IPS-11a (cell line): Measurements from ENCODE around the gene ZCCHC9.
"Not testable (repeated sequence)": the region's sequence is repeated elsewhere in the genome, so short reads cannot be mapped to it uniquely, and the experiment has no call there.

Experiments used
- H3K4me3 ChIP-seq: one replicate; pipeline ENCODE4 v1.5.1; 2013; ENCODE audit warnings: low read depth, low read length, control low read depth

ZCCHC9 gene

DNA sequence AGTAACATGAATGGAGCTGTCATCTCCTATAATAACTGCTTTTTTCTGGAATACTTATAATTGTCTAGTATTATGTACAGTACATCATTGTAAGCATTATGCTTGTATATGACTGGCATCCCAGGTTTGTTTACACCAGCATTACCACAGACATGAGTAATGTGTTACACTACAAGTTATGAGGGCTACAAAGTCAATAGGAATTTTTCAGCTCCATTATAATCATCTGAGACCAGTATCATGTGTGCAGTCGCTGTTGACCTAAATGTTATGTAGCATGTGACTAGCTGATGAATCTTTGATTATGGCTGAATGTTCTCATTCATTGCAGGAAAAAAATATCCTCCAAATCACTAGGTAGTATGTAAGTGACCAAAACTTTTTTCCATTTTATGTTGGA lies 2.2 kb downstream of the ZCCHC9 start:
- H3K4me3 ChIP-seq = no peak overlapping the region

- H3K4me3 ChIP-seq = no peak overlapping the region
Observed at GRCh38 chr5:81305785-81306184, 4.4 kb downstream of the ZCCHC9 start.

DNA sequence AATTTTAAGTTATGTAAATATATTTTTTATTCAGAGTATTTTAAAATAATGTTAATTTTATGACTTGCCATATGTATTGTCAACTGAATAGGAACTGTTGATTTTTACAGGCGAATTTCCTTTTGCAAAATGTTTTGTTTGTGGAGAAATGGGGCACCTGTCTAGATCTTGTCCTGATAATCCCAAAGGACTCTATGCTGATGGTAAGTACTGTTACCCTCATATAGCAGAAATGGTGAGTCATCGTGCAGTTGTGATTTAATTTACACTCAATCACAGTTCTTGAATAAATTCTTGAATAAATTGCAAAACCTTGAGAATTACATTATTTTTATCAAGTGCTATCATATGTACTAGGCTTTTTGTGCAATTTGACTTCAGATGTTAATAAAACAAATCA lies 7.4 kb downstream of the ZCCHC9 start:
- no peak overlapping the region for H3K4me3 ChIP-seq

DNA sequence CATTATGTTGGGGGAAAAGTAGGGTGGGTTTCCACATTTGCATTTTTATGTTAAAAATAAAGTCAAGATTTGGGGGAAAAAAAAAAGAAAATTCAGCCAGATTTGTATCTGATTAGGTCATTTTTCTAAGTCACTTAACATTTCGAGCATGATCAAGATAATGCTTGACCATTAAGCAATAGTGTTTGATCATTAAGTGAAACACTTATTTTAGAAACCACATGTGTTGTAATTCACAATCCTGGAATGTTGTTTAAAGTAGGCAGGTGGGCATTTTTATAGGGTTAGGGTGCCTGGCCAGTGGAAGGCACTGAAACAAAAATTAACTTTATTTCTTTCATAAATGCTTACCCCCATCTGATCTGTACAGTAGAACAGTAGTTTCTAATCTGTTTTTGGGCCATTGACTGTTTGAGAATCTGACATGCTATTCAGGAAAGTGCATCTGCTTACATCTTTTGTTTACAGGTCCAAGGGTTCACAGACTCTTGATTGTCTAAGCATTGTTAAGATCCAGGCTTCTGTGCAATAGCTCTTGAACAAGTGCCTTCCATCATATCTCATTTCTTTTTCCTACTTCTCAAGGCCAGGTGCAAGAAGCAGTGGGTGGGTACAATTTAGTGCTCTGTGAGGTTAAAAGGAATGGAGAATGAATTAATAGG lies 9.1 kb downstream of the ZCCHC9 start:
- H3K4me3 ChIP-seq = no peak overlapping the region

- H3K4me3 ChIP-seq = no peak overlapping the region
Observed at GRCh38 chr5:81313278-81313677, 11.9 kb downstream of the ZCCHC9 start.

- no peak overlapping the region for H3K4me3 ChIP-seq
Observed at GRCh38 chr5:81313686-81314085, 12.3 kb downstream of the ZCCHC9 start.

GRCh38 chr5:81314581-81314980 lies 13.2 kb downstream of the ZCCHC9 start:
- no peak overlapping the region for H3K4me3 ChIP-seq

DNA sequence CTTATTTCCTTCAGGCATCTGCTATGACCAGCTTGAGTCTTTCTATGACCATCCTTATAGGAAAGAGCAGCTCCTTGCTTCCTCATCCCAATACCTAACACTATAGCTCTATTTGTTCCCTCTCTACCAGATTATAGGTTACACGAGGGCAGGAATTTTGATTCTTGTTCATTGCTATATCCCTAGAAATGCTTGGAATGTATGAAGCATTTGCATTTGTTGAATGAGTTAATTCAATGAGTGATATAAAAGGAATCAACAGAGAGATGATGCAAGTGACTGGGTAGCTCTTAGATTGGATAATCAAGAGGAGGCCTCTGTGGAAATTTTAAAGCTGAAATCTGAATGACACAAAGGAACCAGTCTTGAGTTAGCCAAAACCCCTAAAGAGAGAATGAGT lies 13.9 kb downstream of the ZCCHC9 start:
- H3K4me3 ChIP-seq = no peak overlapping the region

- no peak overlapping the region for H3K4me3 ChIP-seq
Observed at GRCh38 chr5:81315830-81316229, 14.4 kb downstream of the ZCCHC9 start.

- H3K4me3 ChIP-seq = no peak overlapping the region
Observed at GRCh38 chr5:81316571-81316970, 15.2 kb downstream of the ZCCHC9 start.

GRCh38 chr5:81317536-81317935 lies 16.1 kb downstream of the ZCCHC9 start:
- no peak overlapping the region for H3K4me3 ChIP-seq

DNA sequence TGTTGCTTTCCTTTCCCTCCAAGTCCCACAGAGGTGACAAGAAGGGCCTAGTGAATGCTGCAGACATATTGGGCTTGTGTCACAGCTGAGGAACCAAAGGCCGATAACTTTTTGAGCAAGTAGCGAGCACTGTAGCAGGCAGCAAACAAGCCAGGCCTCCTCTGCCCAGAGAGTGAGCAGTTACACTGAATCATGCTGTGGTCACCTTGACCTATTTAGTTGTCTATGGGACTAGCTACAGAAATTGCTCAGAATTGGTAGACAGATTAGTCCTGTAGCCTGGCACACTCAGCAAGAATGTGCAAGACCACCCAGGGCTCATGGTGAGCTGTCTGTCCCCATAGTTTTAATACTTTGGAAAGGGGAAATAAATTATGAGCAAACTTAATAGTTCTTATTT lies 25.2 kb downstream of the ZCCHC9 start:
- H3K4me3 ChIP-seq = no peak overlapping the region

DNA sequence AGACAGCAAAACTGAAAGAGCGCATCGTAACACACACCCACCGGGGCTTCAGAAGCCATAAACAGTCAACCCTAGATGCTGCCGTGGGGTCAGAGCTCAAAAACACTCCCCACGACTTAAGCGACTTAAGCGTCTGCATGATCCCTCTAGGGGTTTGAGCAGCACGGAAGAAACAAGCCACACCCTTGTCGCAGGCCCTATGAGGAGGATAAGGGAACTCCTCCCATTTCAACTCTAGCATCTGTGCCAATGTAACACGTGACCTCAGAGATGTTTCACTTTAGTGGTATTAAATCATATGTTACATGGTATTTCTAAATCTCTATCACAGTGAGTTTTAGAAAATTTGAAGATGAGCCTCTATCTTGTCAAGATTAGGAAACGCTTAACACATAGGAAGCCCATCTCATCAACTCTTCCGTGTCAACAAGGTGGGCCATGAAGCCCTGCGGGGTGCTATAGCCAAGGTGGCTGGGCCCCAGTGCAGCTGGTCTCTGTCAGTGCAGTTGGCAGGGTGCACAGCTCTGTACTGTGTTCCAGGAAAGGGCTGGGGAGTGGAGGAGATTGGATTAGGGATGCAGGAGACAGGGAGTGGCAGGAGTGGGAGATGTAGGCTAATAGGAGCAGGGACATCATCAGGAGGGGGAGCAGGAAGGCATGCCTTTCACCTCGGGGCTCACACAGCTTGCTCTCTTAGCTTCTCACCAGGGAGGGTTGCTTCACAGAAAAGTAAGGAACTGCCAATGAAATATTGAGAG lies 33.1 kb downstream of the ZCCHC9 start:
- no peak overlapping the region for H3K4me3 ChIP-seq

DNA sequence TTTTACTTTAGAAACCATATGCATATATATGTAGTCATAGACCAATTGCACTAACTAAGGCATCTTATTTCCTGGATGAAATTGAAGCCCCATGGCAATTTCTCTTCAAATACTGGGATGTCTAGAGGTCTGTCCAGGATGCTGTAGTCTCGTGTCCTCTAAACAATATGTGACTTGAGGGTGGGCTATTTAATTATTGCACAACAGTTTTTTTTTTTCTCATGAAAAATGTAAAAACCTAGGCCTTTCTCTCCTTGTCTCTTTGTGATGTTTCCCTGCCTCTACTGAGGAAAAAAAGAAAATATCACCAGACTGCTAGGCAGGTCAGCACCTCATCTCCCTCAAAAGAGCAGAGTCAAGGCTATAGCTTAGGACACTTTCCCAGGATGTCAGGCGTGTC lies 34.6 kb downstream of the ZCCHC9 start:
- no peak overlapping the region for H3K4me3 ChIP-seq

DNA sequence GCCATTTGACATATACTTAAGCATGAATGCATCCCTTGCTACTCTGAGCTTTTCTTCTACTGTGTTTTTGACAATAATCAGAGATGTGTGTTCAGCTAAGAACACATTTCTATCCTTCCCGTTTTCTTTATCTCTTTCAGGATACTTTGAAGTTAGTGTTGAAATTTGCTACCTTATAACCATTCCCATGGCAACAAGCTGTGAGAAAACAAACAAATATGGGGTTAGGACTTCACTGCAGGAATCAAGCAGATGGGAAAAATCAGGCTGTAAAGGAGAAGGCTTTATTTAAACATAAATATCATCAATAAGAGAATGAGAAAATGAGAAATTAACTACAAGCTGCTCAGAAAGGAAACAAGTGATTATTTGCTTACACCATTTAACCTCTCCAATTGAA lies 35.2 kb downstream of the ZCCHC9 start:
- no peak overlapping the region for H3K4me3 ChIP-seq

DNA sequence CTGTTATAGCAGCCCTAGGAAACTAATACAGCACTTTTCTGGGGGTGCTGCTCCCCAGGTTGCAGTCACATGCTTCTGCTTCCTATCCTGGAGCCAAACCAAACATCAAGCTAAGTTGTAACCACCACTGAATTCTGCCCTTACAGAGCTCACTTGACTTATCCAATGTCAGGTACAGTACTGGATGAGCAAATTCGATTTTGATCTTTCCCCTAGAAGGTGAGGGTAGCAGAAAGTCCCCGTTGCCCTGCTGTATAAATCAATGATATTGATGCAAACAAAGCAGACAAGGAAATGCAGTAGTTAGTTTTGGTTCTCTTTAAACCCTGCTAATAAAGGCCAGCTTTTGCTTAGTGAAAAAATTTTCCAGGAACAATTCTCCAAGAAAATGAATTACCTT lies 36.4 kb downstream of the ZCCHC9 start:
- no peak overlapping the region for H3K4me3 ChIP-seq

GRCh38 chr5:81338213-81338612 lies 36.8 kb downstream of the ZCCHC9 start:
- not testable (repeated sequence) for H3K4me3 ChIP-seq

DNA sequence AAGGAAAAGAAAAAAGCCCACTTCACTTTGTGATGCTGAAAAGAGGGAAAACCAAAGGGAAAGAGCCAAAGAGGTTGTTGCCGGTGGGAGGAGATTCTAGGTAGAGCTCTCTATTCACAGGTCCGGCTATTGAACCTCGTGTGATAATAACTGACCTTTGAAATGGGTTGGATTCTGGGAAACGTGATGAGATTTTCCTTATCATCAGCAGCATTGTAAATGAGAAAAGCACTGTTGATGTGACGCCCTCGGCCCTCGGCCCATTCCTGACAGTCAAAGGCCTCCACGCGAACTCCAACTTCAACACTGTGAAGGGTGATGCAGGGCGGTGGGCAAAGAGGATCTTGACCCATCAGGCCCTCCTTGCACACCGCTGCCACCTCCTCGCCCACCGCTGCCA lies 43.3 kb downstream of the ZCCHC9 start:
- no peak overlapping the region for H3K4me3 ChIP-seq

DNA sequence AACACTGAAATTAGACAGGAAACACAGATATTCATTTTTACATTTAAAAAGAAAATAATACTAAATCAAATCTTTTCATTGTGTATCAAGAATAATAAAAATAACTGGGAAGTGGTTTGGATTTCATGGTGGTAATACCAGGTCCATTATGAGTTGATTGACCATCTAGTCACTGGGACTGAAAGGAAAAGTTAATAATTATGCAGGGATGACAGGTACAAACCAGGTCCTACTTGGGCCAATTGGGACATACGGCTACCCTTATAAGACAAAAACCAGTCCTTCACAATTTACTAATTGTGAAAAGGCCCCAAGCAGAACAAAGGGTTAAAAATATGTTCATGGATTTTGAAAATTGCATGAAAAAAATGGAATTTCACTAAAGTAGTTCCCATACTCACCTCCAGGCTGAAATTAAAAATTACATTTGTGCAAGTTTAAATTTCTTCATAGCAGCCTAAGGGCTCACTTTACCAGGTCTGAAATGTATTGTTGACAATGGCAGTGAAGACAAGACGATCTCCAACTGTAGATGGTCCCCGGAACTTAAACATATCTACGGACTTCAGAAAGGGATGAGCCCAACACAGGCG lies 44.1 kb downstream of the ZCCHC9 start:
- no peak overlapping the region for H3K4me3 ChIP-seq

GRCh38 chr5:81349161-81349560 lies 47.8 kb downstream of the ZCCHC9 start:
- H3K4me3 ChIP-seq = no peak overlapping the region

- H3K4me3 ChIP-seq = no peak overlapping the region
Observed at GRCh38 chr5:81350507-81350906, 49.1 kb downstream of the ZCCHC9 start.

DNA sequence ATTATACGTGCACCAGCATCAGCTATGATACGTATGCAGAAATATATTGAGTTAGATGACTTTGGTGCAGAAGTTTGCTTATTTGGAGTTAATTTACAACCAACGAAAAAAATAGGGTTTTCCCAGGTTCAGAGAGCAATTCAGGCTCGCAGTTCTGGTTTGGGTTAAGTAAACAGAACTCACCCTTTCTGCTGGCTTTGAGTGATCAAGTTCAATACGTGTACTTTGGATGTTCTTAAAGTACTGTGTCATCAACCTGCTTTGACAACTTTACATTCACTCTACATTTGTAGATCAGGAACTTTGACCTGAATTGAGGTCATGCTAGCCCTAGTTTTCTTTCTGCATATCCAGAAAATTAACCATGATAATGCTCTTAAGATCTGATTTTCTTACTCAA lies 51.8 kb downstream of the ZCCHC9 start:
- no peak overlapping the region for H3K4me3 ChIP-seq
